Measurements from ENCODE around the gene SNX27. TPM values are rescaled to one million over a fixed set of nuclear protein-coding genes. Genes with fewer than 3 reads are reported as not detected.

SNX27 gene
- polyA plus RNA-seq, 3 donors, result 40.1 to 57.1 (median 47.6) TPM

GRCh38 chr1:151619489-151620093 is 7.7 kb downstream of the SNX27 start:
- H3K9me3 Mint-ChIP-seq, result no peaks in the 10 kb centered on the region
- H3K27me3 ChIP-seq (ENCODE audit: control insufficient read depth in 2 of 2, insufficient read depth in 2 of 2, low read length in 2 of 2), result no peaks in the 10 kb centered on the region
- peaks cover 62 to 72% of the 10 kb centered on the region in 2 donors for H3K4me1 ChIP-seq (ENCODE audit: control insufficient read depth in 1 of 2, insufficient read depth in 2 of 2, low read length in 2 of 2)
- peaks cover 3 to 6% of the 10 kb centered on the region in 2 donors for H3K36me3 ChIP-seq (replicated peaks in 1 of 2; ENCODE audit: control insufficient read depth in 1 of 2, insufficient read depth in 2 of 2, low read length in 2 of 2)
- H3K36me3 Mint-ChIP-seq, result peaks cover 20 to 29% of the 10 kb centered on the region in 2 donors
- peak overlapping the region; percentile 65 for H3K4me2 ChIP-seq (replicated peaks; ENCODE audit: extremely low read depth, low read length, poor library complexity, severe bottlenecking)
- TF ChIP-seq CTCF (IDR thresholded peaks at IDR 0.05), result no peak
- peaks cover 88% of the 10 kb centered on the region for H4K20me1 ChIP-seq (ENCODE audit: insufficient read depth, low read length)
- H3K27me3 Mint-ChIP-seq (ENCODE audit: low read depth in 3 of 3), result peaks cover 0 to 2% (median 0%) of the 10 kb centered on the region in 3 donors
- WGBS (ENCODE audit: insufficient coverage), result 100% methylated on average over 3 of the region's 6 CpGs
- H3K4me3 ChIP-seq (replicated peaks in 1 of 3; ENCODE audit: low read depth in 2 of 3, low read length in 3 of 3), result peak overlapping the region in 1 of 3 experiments; percentile 63
- peaks cover 65% of the 10 kb centered on the region for H3K4me1 Mint-ChIP-seq
- H3K9me3 ChIP-seq (replicated peaks in 1 of 2; ENCODE audit: control insufficient read depth in 1 of 2, insufficient read depth in 1 of 2, low read length in 2 of 2), result no peaks in the 10 kb centered on the region
- peak overlapping the region; percentile 68 to 79 for H3K27ac ChIP-seq (ENCODE audit: low read depth in 1 of 2, low read length in 2 of 2)
- H3K4me3 Mint-ChIP-seq, result peak overlapping the region; percentile 47 to 54
- peak; percentile 33 to 66 (median 66) for DNase-seq
- peak overlapping the region; percentile 85 to 94 (median 89) for H3K27ac Mint-ChIP-seq
- peaks cover 95% of the 10 kb centered on the region for H3K79me2 ChIP-seq (ENCODE audit: insufficient read depth, low read length)
- peak overlapping the region; percentile 26 for H3K9ac ChIP-seq (ENCODE audit: insufficient read depth, low read length, poor library complexity, severe bottlenecking)
- H2AFZ ChIP-seq (ENCODE audit: insufficient read depth, low read depth, low read length, poor library complexity, severe bottlenecking), result no peak overlapping the region
- intact Hi-C loops (cut with micrococcal nuclease), result loop anchor here in 1 of 2 donors (5.0 to 10.0 kb wide), 3 partner anchors 48 to 375 kb away; partner anchors contain the start of genes POGZ and S100A10

- Histone ChIP-seq H3K79me2 (ENCODE audit: insufficient read depth, low read length) (peaks cover 95% of the 10 kb centered on the region), H3K36me3 (replicated peaks in 1 of 2; ENCODE audit: control insufficient read depth in 1 of 2, insufficient read depth in 2 of 2, low read length in 2 of 2) (peaks cover 3 to 13% of the 10 kb centered on the region in 2 donors), H3K27ac (ENCODE audit: low read depth in 1 of 2, low read length in 2 of 2) (peak overlapping the region; percentile 65 to 79), H3K9me3 (replicated peaks in 1 of 2; ENCODE audit: control insufficient read depth in 1 of 2, insufficient read depth in 1 of 2, low read length in 2 of 2) (no peaks in the 10 kb centered on the region), H3K9ac (ENCODE audit: insufficient read depth, low read length, poor library complexity, severe bottlenecking) (peak overlapping the region; percentile 26), H3K4me2 (replicated peaks; ENCODE audit: extremely low read depth, low read length, poor library complexity, severe bottlenecking) (peak overlapping the region; percentile 65), H2AFZ (ENCODE audit: insufficient read depth, low read depth, low read length, poor library complexity, severe bottlenecking) (no peak overlapping the region), H3K4me3 (replicated peaks in 1 of 3; ENCODE audit: low read depth in 2 of 3, low read length in 3 of 3) (peak overlapping the region; percentile 1 to 63 (median 27)), H3K4me1 (ENCODE audit: control insufficient read depth in 1 of 2, insufficient read depth in 2 of 2, low read length in 2 of 2) (peaks cover 55 to 65% of the 10 kb centered on the region in 2 donors), H4K20me1 (ENCODE audit: insufficient read depth, low read length) (peaks cover 88% of the 10 kb centered on the region), H3K27me3 (ENCODE audit: control insufficient read depth in 2 of 2, insufficient read depth in 2 of 2, low read length in 2 of 2) (no peaks in the 10 kb centered on the region)
- WGBS (ENCODE audit: insufficient coverage), result no CpG with 5 or more reads among the region's 2 CpGs
- Mint-ChIP-seq H3K4me1 (peaks cover 58% of the 10 kb centered on the region), H3K9me3 (no peaks in the 10 kb centered on the region), H3K27me3 (ENCODE audit: low read depth in 3 of 3) (peaks cover 0 to 2% (median 0%) of the 10 kb centered on the region in 3 donors), H3K36me3 (peaks cover 18 to 29% of the 10 kb centered on the region in 2 donors), H3K27ac (peak overlapping the region; percentile 85 to 94 (median 89)), H3K4me3 (peak overlapping the region; percentile 73 to 87)
- intact Hi-C loops (cut with micrococcal nuclease), result loop anchor here in 1 of 2 donors (5.0 kb wide), 1 partner anchor 47 kb away; no protein-coding TSS in a partner anchor
- TF ChIP-seq CTCF (IDR thresholded peaks at IDR 0.05), result no peak
- DNase-seq, result peak; percentile 47 to 72 (median 53)
These were observed 8.4 kb downstream of the SNX27 start for GRCh38 chr1:151620286-151620685.
